ENCODE measurements around the gene CCDC8.

- TF ChIP-seq, protein P1, sequence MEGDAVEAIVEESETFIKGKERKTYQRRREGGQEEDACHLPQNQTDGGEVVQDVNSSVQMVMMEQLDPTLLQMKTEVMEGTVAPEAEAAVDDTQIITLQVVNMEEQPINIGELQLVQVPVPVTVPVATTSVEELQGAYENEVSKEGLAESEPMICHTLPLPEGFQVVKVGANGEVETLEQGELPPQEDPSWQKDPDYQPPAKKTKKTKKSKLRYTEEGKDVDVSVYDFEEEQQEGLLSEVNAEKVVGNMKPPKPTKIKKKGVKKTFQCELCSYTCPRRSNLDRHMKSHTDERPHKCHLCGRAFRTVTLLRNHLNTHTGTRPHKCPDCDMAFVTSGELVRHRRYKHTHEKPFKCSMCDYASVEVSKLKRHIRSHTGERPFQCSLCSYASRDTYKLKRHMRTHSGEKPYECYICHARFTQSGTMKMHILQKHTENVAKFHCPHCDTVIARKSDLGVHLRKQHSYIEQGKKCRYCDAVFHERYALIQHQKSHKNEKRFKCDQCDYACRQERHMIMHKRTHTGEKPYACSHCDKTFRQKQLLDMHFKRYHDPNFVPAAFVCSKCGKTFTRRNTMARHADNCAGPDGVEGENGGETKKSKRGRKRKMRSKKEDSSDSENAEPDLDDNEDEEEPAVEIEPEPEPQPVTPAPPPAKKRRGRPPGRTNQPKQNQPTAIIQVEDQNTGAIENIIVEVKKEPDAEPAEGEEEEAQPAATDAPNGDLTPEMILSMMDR (IDR thresholded peaks at IDR 0.05): no peak
- TF ChIP-seq POLR2A (IDR thresholded peaks at IDR 0.05): no peak
- no peak for TF ChIP-seq EP300 (IDR thresholded peaks at IDR 0.05)
- TF ChIP-seq POLR2AphosphoS5 (IDR thresholded peaks at IDR 0.05): no peak
Observed at GRCh38 chr19:46452186-46452585, 38.8 kb upstream of the CCDC8 start.
